HG03354 (cell line): ENCODE results near the gene ANO10.

Experiments used
- ATAC-seq: cut with Tn5 transposase; IDR thresholded peaks from one replicate; pipeline ENCODE4 v1.9.1; 2021; ENCODE audit warnings: mild to moderate bottlenecking; ENCODE audit not compliant: unreplicated experiment, poor library complexity, severe bottlenecking

Gene ANO10

GRCh38 chr3:43436507-43437140 lies 185.2 kb downstream of the ANO10 start:
- ATAC-seq = no peak

- ATAC-seq = no peak
Measured at GRCh38 chr3:43435706-43436105, 186.1 kb downstream of the ANO10 start.

DNA sequence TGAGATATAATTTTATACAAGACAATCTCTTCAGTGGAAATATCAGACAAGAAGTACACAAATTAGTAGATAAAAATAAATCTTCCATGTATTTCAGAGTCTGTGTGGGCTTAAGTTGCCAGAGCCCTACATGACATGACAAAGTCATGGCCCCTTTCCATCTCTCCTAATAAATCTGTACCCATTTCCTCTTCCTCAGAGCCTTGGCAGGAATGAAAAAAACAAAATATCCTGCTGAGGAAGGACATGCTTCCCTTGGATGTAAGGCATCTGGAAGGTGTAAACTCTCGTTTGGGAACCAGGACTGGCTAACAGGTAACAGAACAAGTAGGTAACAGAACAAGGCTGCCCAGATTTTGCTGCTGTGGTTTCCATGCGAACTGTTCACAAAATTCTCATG lies 187.4 kb downstream of the ANO10 start:
- ATAC-seq = no peak

DNA sequence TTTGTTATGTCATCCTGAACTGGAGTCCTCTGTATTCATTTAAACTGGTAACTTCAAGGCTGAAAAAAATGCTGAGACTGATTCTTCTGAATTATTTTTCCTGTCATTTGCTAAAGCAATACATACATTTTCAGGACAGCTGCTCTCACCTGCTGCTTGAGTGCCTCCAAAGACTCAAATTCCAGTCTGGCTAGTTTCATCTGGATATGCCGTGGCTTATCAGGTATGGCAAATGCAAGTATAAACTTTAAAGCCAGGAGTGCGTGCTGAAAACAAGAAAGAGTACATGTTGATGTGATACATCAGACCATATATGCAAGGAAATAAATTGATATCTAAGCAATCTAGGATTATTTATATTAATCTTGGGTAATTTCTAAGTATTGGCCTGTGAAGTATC lies 189.3 kb downstream of the ANO10 start:
- no peak for ATAC-seq

- no peak for ATAC-seq
Measured at GRCh38 chr3:43426388-43426787, 195.4 kb downstream of the ANO10 start.

GRCh38 chr3:43425829-43426228 lies 196.0 kb downstream of the ANO10 start:
- ATAC-seq = no peak

- no peak for ATAC-seq
Measured at GRCh38 chr3:43423639-43424038, 198.2 kb downstream of the ANO10 start.

DNA sequence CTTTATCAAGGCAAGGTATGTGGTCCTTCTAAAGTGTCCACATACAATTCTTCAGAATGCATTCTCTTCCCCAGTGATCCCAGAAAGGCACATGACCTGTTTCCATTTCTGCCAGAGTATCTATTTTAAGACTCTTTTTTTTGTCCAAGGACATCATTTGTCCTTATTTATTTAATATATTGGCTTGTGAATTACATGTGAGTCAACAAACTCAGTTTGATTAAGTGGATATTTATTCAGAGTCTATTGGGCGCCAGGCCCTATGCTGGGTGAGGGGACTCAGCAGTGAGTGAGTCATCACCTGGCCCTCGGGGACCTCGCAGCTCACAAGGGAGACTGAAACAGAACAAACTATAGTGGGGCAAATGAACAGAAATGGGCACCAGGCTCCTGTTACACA lies 198.7 kb downstream of the ANO10 start:
- no peak for ATAC-seq

DNA sequence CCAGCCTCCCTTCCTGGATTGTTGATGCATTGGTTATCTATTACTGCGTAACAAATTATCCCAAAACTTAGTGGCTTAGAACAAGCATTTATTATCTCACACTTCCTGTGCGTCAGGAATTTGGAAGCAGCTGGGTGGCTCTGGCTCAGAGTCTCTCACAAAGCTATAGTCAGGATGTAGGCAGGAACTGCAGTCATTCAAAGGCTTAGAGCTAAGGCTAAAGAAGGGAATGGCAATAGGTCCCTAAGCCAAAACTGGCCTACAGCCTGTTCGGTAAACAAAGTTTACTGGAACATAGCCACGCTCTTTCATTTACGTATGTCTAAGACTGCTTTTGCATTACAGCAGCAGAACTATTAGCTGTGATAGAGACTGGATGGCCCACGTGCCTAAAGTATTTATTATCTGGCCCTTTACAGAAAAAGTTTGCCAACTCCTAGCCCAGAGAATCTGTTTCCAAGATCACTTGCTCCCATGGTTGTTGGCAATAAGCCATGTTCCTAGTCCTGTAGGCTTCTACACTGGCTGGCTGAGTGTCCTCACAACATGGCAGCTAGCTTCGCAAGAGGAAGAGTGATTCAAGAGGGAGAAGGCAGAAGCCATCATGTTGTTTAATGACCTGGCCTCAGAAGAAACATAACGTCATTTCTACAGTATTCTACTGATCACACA lies 203.1 kb downstream of the ANO10 start:
- no peak for ATAC-seq

DNA sequence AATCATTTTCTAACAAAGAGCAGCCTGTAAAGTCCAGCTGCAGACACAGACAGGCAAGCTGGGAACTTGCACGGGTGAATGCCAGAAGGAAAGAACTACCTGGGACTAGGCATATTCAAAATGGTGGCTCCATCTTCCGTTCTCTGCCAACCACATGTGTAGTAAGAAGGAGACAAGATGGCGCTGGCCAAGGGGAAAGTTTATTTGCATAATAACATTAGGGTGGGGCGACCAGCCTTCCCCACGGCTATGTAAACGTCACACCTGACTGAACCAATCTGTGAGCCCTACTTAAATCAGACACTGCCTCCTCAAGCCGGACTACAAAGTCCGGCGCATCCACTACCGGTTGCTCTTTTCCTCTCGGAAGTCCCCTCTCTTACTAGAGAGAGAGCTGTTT lies 204.7 kb downstream of the ANO10 start:
- ATAC-seq = no peak

- no peak for ATAC-seq
Measured at GRCh38 chr3:43415088-43415487, 206.7 kb downstream of the ANO10 start.

- ATAC-seq = no peak
Measured at GRCh38 chr3:43413676-43414368, 208.0 kb downstream of the ANO10 start.

DNA sequence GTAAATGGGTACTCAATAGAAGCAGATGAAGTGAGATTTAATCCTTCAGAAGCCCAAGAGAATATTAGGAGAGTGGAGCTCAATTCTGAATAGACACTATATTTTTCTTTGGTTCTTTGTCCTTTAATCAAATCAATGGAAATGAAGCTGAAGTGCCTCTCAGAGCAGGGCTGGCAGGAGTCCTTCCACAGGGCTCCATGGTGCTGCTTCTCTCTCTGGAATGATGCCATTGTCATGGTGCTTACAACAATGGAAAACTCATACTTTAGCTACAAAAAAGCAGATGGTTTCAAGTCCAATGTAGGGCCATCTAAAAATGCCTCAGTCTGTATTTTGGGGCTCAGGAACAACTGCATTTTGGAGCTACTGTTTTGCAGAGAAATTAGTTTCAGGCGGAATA lies 210.4 kb downstream of the ANO10 start:
- no peak for ATAC-seq

DNA sequence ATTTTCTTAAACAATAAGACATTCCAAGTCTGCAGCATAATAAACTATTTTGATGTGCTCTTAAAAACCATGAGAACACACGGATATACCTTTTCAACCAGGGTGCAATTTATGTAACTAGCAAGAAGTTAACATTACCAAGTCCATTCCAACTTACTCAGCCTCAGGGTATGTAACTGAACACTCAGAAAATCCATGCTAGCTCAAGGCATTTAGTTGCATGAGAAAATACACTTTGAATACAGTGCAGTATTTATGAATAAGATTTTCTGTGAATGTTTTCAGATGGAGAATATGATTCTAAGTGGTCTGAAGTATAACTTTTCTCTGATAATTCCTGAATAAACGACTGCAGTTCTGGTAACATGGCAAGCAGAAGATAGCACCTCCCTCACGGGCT lies 211.2 kb downstream of the ANO10 start:
- ATAC-seq = no peak

GRCh38 chr3:43409506-43409905 lies 212.3 kb downstream of the ANO10 start:
- ATAC-seq = no peak

- no peak for ATAC-seq
Measured at GRCh38 chr3:43406643-43407023, 215.2 kb downstream of the ANO10 start.

DNA sequence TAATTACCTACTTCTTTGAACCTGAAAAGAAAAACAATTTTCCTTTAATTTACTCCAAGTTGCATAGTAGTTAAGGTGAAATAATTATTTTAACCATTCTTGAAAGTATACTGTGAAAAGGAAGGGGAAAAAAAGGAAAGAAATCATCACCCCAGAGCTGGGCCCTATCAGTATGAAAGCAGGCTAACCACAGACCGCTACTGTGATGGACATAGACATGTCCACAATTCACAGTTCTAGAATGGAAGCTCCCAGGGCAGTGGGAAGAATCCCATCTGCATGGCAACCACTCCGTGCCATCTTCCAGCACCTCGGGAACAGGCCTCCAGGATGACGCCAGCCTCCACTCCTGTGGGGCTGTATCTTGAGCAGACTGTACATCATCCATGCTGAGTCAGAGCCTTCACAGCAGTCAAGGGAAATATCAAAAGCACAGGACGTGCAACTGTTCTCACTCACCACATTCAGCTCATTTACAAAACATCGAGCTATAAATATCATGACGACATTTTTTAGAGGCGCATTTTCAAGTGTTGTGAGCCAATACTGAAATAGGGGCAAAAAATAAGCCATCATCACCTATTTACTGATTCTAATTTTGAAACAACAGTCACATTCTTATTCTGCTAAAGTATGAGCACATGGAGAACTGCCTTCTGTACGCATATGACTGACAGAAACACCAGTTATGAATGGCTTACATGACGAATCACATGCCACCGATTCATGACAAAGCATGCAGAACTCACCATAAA lies 215.7 kb downstream of the ANO10 start:
- ATAC-seq = no peak

DNA sequence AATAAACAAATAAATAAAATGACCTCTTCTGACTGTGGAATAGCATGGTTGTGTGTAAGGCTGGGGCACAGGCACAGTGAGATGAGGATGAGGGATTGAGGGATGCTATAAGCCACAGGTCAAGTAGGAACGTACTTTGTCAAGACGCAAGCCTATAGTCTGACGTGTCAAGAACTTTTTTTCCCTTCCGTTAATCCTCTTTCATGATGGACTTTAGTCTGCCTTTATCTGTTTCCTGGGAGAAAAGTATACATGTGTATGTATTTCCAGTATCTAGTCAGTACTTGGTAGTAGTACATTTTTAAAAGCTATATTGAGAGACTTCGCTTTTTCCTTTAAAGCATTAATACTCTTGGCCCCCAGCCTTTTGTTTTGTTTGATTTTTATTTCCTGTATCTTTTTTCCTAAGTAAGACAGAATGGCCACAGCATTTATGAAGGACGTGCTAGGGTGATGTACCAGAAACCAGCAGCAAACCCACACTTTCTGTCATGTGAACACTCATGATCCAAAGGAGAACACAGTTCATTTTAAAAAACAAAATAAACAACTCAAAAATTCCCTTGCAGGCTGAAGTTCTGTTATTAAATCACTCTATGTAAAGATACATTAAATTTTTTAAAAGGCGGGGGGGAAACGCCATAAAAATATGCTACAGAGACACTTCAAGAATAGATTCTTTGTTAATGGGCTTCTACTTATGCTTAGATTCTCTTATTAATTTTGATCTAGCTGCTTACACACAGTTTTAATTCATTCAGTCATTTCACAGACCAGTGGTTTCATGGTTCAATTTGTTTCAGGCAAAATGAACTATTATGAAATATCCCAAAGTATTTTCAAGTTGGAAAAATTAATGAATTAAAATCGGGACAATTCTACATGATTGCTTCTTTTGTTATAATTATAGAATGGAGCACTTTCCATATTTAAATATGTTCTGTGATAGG lies 220.8 kb downstream of the ANO10 start:
- no peak for ATAC-seq

- ATAC-seq = no peak
Measured at GRCh38 chr3:43400167-43400566, 221.6 kb downstream of the ANO10 start.
